Breast epithelium (tissue), 4 donors: Measurements from ENCODE around the gene EPHA1. TPM values are rescaled to one million over a fixed set of nuclear protein-coding genes. Genes with fewer than 3 reads are reported as not detected.

Experiments
- DNase-seq, 2 donors: peaks; one replicate each; pipeline ENCODE4 v3.0.0-alpha.2; 2019; ENCODE audit warnings: low spot score in 2 of 2
- H3K27ac ChIP-seq, 2 donors: fragments of 200-600 bp; sonication (generic) in 1 of 2; one replicate each; pipeline ENCODE4 v1.5.1; 2016 to 2019; ENCODE audit warnings: mild to moderate bottlenecking in 1 of 2
- H3K27me3 ChIP-seq, 2 donors: fragments of 200-600 bp; sonication (generic) in 1 of 2; one replicate each; pipeline versions ENCODE4 v1.5.1 to v1.6.0; 2017 to 2019; ENCODE audit warnings: control low read depth in 1 of 2, mild to moderate bottlenecking in 1 of 2
- H3K36me3 ChIP-seq: fragments of 200-600 bp; one replicate; pipeline ENCODE4 v1.5.1; 2019
- H3K4me1 ChIP-seq, 2 donors: fragments of 200-600 bp; sonication (generic); one replicate each; pipeline ENCODE4 v1.5.1; 2016 to 2019; ENCODE audit warnings: control low read depth in 1 of 2
- H3K4me3 ChIP-seq, 3 donors: fragments of 200-600 bp; sonication (generic); 1 replicate in 2 of 3; 2 replicates in 1 of 3; pipeline ENCODE4 v1.5.1; 2016 to 2019; ENCODE audit warnings: mild to moderate bottlenecking in 3 of 3, moderate library complexity in 2 of 3
- H3K9me3 ChIP-seq, 2 donors: fragments of 200-600 bp; sonication (generic) in 1 of 2; one replicate each; pipeline ENCODE4 v1.5.1; 2016 to 2019; ENCODE audit warnings: control low read depth in 1 of 2
- CTCF ChIP-seq, 3 donors: fragments of 450-650 bp; IDR thresholded peaks; one replicate each; pipeline ENCODE4 v1.5.1; 2016 to 2017; ENCODE audit warnings: antibody characterized with exemption in 3 of 3, mild to moderate bottlenecking in 3 of 3, moderate library complexity in 3 of 3
- POLR2A ChIP-seq: fragments of 450-650 bp; IDR thresholded peaks from one replicate; pipeline ENCODE4 v1.6.1; 2016; ENCODE audit warnings: antibody characterized with exemption, mild to moderate bottlenecking, moderate library complexity
- POLR2AphosphoS5 ChIP-seq, 3 donors: sonication (generic); formaldehyde crosslinking; IDR thresholded peaks; one replicate each; pipeline ENCODE4 v1.6.1; 2017; ENCODE audit warnings: antibody characterized with exemption in 3 of 3
- intact Hi-C: fragments of 100-400 bp; cut with DNase I; formaldehyde crosslinking; loops from one replicate; pipeline ENCODE4 v1.15.1; 2023; ENCODE audit warnings: low total_unique reads
- total RNA-seq, 3 donors: library from RNA; depleted of rRNA; stranded (reverse); fragments of >200 nt; gene quantifications; one replicate each; pipeline ENCODE4 v1.1.0, GENCODE V29; 2016

EPHA1 gene
- total RNA-seq, 3 donors from 2014 or later: 11.8 to 15.4 TPM; not detected in 1

- intact Hi-C loops: loop anchor here (10.0 kb wide), 1 partner anchor 156 kb away; no protein-coding TSS in a partner anchor
- Histone ChIP-seq H3K27me3 (no peaks in the 10 kb centered on the region), H3K9me3 (no peaks in the 10 kb centered on the region), H3K4me3 (no peak overlapping the region), H3K36me3 (no peaks in the 10 kb centered on the region), H3K27ac (no peak overlapping the region), H3K4me1 (no peaks in the 10 kb centered on the region)
- DNase-seq: no peak
- TF ChIP-seq CTCF (IDR thresholded peaks at IDR 0.05): no peak
- TF ChIP-seq POLR2AphosphoS5 (IDR thresholded peaks at IDR 0.05): no peak
- no peak for TF ChIP-seq POLR2A
These were observed 7.4 kb downstream of the EPHA1 start for GRCh38 chr7:143401265-143401664.

- TF ChIP-seq POLR2AphosphoS5 (IDR thresholded peaks at IDR 0.05) (no peak), CTCF (IDR thresholded peaks at IDR 0.05) (no peak), POLR2A (no peak)
- Histone ChIP-seq H3K4me1 (no peaks in the 10 kb centered on the region), H3K27me3 (no peaks in the 10 kb centered on the region), H3K4me3 (no peak overlapping the region), H3K36me3 (no peaks in the 10 kb centered on the region), H3K27ac (no peak overlapping the region), H3K9me3 (no peaks in the 10 kb centered on the region)
- intact Hi-C loops: loop anchor here (10.0 kb wide), 1 partner anchor 155 kb away; no protein-coding TSS in a partner anchor
- DNase-seq: no peak
These were observed 9.0 kb downstream of the EPHA1 start for GRCh38 chr7:143399642-143400041.

GRCh38 chr7:143399151-143399550, 9.5 kb downstream of the EPHA1 start:
- Histone ChIP-seq H3K4me1 (no peaks in the 10 kb centered on the region), H3K9me3 (no peaks in the 10 kb centered on the region), H3K4me3 (no peak overlapping the region), H3K27ac (no peak overlapping the region), H3K27me3 (no peaks in the 10 kb centered on the region), H3K36me3 (no peaks in the 10 kb centered on the region)
- no peak for DNase-seq
- intact Hi-C loops: no loop called here
- TF ChIP-seq CTCF (IDR thresholded peaks at IDR 0.05): no peak
- no peak for TF ChIP-seq POLR2A
- no peak for TF ChIP-seq POLR2AphosphoS5 (IDR thresholded peaks at IDR 0.05)

- Histone ChIP-seq H3K27ac (no peak overlapping the region), H3K27me3 (no peaks in the 10 kb centered on the region), H3K36me3 (no peaks in the 10 kb centered on the region), H3K4me1 (no peaks in the 10 kb centered on the region), H3K9me3 (no peaks in the 10 kb centered on the region), H3K4me3 (no peak overlapping the region)
- no peak for DNase-seq
- TF ChIP-seq POLR2A (no peak), CTCF (IDR thresholded peaks at IDR 0.05) (no peak)
- intact Hi-C loops: no loop called here
These were observed 10.0 kb downstream of the EPHA1 start for GRCh38 chr7:143398616-143399015.

- no peak overlapping the region for H3K27ac ChIP-seq
- no peak for TF ChIP-seq POLR2AphosphoS5 (IDR thresholded peaks at IDR 0.05)
- TF ChIP-seq POLR2A: no peak
- no peak for TF ChIP-seq CTCF (IDR thresholded peaks at IDR 0.05)
- H3K4me1 ChIP-seq: peaks cover 0 to under 1% of the 10 kb centered on the region in 2 donors
- H3K27me3 ChIP-seq: no peaks in the 10 kb centered on the region
- H3K4me3 ChIP-seq: no peak overlapping the region
- intact Hi-C loops: no loop called here
- no peaks in the 10 kb centered on the region for H3K9me3 ChIP-seq
- no peaks in the 10 kb centered on the region for H3K36me3 ChIP-seq
- DNase-seq: no peak
These were observed 10.7 kb downstream of the EPHA1 start for GRCh38 chr7:143397710-143398530.
